HG02678 (cell line): Measurements from ENCODE around the gene FAM83G.

Experiments
- ATAC-seq: cut with Tn5 transposase; IDR thresholded peaks from one replicate; pipeline ENCODE4 v1.9.1; 2021; ENCODE audit warnings: mild to moderate bottlenecking, moderate library complexity; ENCODE audit not compliant: unreplicated experiment

Gene FAM83G

DNA sequence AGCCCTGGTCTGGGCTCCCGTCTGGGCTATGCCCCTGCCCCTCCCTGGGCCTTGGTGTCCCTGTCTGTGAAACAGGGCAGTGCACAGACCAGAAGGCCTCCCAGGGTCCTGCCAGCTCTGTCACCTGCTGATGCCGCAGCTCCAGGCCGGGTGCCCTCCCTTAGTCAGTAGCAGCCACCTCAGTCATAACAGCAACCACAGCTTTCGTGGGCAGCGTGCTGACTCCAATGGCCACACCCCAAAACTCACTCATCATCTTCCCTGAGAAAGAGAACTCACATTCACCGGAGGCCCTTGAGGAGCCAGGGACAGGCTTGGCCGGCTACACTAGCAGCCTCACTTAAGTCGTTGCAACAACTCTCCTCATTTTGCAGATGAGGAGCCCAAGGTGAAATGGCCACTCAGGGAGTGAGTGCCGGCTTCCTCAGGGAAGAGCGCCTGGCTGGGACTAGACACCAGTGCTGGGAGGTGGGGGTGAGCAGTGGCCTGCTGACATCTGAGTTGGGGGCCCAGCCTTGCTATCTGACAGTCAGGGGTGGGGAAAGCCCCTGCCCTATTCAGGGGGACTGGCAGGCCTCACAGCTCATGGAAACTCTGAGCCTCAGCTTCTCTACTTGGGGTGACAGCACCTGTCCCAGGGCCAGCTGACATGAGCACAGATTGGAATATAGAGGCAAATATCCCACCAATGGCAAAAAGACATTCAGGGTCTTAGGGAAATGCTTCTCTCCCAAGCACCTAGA, 30.0 kb downstream of the FAM83G start:
- ATAC-seq = no peak

DNA sequence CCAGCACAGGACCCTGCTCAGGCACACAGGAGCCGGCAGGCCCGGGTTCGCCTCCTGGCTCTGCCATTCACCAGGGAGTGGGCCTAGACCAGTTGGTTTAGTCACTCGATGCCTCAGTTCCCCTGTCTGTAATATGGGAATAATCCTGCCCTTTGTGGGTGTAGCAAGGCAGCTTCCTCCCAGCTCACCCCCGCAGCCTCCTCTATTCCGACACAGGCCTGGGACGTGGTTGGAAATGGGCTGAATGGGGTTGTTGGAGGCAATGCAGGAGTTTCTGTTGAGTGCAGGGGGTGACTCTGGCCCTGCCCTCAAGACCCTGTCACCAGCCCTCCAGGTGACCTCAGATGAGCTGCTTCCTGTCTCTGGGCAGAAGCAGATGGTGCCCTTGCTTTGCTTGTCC, 32.8 kb downstream of the FAM83G start:
- ATAC-seq = no peak

DNA sequence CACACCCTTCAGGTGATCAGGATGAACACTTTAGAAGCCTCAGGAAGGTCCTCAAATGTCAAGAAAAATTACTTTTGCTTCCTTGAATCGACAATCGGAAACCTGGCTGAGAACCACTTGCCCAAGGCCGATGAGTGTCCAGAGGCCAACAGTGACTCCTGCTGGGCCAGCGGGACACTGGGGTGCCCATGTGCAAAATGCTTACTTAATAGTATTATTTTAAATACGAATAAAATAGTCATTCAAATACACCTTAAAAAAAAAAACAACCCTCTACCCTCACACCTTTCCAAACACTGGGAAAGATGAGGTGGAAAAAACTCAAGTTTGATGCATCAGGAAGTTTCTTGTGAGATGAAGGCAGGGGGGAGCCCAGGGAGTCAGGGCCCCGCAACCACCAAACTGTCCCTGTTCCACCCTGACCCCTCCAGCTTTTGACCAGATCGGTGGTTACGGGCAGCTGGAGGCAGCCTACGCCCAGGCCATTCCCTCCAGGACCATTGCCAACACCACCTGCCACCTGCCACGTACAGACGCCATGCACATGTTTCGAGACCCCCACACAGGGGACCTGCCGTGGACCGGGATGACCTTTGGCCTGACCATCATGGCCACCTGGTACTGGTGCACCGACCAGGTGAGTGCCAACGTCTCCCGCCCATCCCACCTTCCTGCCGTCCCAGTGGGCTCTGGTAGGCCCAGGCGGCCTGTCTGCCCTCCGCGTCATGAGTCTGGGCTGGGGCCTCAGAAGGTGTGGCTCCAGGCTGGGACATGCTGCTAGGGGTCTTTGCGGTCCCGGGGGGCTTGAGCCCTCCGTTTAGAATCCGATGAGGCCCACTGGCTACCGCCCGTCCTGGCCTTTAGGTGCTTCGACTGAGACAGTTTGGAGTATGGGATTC, 33.7 kb downstream of the FAM83G start:
- ATAC-seq = no peak

DNA sequence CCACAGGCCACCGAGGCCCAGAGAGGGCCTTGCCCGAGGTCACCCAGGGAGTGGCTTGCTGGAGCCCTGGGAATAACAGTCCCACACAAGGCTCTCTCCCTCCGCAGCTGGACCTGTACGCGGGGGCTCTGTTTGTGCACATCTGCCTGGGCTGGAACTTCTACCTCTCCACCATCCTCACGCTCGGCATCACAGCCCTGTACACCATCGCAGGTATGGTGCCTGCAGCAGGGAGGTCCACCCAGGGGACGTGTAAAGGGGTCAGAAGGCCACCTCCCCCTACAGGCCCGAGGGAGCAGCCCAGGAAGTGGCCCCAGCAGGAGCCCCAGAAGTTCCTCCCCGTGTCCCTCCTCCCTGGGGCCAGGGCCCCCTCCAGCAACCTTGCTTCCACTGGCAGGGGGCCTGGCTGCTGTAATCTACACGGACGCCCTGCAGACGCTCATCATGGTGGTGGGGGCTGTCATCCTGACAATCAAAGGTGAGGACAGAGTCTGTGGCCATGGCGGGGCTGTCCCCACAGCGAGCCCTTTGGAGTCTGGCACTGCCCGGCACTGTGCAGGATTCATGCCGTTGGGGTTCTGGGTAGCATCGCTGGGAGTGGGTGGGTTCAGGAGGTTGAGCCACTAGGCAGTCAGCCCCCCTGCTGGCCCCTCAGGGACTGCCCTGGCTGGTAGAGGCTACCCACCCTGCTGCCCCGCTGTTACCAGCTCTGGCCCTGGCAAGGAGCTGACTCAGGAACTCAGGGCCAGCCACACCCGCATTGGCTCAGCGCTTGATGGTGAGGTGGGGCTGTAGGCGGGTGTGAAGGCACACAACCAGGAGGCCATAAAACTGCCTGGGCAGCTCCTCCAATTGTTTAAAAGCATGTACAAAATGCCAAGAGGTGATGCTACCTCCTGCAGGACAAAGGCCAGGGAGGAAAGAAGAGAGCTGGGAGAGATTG, 35.3 kb downstream of the FAM83G start:
- ATAC-seq = no peak

DNA sequence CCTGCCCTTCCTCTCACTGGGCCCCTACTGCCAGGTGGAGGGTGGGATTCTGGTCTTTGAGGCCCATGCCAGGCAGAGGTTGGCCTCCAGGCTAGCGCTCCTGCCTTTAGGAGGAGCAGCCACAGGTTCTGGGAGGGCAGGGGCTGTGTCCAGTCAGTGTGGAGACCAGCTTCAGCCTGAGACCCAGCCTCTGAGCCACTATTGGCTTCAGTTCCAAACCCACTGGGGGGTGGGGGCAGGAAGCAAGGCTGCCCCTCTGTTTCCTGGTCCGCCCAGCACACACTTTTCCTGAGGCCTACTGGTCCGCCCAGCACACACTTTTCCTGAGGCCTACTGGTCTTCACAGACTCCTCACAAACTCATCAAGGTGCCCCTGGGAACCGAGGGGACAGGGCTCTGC, 36.2 kb downstream of the FAM83G start:
- ATAC-seq = no peak

DNA sequence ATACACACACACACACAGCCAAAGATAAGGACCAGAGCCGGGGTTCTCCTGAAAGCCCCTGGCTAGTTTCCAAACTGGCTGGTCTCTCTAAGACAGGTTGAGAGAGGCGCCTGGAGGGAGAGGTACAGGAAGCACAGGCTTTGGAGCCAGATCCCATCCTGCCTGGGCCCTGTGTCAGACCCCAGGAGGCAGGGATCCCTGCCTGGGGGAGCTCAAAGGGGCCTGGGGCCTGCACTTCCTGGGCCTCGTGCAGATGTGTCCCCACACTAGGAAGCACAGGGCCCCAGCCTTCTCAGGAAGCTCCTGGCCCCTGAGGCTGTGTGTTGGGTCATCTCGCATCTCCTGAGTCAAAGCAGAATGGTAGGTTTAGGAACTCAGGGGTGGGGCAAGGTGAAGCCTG, 36.6 kb downstream of the FAM83G start:
- ATAC-seq = no peak

DNA sequence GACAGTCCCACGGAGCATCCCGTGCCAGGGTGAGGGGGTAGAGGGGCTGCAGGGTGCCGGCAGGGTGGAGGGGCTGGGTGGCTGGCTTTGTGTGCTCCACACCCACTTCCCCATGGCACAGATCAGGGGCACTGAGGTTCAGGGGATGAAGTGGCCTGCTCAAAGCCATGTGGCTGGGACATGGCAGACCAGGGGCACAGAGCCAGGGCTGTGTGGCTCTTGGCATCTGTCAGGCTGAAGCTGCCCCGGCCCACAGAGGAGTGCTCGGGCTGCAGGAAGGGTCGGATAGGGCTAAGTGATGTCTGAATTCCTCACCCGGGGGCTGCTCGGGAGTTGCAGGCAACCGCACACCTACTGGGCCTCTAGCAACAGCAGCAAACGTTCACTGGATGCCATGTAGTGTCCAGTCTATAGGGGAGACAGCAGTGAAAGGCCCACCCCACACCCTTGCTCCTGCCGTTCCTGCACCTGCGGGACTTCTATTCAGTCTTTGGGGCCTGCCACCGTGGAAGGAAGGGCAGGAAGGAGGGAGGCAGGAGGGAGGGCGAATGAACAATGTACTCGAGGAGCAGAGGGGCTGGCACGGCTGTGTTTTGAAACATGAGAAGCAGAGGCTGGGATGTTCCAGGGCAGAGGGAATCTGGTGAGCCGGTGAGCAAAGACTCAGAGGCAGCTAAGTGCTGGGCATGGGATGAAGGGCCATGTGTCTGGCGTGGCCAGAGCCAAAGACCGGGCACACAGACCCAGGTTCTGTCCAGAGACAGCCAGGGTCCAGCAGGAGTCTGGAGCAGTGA, 37.5 kb downstream of the FAM83G start:
- ATAC-seq = no peak

DNA sequence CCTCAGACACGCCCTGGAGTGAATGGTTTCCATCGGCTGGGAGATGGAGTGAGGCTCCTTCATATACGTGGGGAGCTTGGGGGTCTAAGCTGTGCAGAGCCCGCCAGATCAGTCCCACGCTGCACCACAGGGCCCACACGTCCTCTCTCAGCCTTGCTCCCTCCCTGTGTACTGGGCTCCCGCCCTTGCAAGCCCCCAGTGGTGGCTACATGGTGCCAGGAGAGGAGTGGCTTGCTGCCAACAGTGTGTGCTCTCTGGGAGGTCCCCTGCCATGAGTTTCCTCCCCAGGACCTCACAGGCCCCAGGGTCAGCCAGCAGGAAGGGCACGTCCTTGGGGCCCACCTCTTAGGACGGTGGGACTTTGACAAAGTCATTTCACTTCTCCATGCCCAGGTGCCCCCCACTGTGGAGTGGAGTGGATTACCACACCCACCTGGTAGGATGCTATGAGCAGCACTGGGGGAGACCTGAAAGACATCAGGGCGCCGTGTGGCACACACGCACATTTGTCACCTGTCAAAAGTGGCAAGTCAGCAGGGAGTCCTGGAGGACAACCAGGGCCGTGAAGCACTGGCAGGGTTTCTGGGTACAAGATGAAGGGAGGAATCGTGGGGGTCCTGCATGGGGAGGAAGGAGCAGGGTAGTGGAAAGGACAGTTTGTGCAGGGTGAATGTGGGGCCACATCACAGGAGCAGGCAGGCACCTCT, 38.9 kb downstream of the FAM83G start:
- no peak for ATAC-seq

DNA sequence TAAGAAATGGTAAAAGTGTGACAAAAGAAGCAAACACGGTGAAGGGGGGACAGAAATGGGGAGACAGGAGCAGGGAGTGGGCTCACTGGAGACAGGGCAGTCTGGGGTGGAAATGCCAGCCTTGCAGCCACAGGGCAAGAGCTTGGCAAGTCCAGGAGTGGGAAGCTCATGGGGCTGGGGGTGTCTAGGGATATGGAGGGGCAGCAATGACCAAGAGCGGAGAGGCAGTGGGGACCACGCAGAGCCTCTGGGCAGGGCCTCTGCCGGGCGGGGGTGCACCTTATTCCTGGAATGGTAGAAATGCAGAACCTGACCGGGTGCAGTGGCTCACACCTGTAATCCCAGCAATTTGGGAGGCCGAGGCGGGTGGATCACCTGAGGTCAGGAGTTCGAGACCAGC, 40.0 kb downstream of the FAM83G start:
- ATAC-seq = no peak

DNA sequence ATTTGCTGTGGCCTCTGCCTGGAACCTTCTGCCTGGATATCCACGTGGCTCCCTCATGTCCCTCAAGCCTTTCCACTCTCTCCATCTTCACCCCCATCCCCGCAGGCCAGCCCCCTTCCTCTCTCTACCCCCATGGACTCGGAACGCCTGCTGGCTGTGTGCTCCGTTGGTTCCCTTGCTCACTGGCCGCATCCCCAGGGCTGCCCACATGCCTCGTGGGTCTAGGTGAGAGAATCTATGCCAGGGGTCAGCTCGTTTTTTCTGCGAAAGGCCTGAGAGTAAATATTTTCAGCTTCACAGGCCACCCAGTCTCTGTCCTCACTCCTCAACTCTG, 40.6 kb downstream of the FAM83G start:
- no peak for ATAC-seq

DNA sequence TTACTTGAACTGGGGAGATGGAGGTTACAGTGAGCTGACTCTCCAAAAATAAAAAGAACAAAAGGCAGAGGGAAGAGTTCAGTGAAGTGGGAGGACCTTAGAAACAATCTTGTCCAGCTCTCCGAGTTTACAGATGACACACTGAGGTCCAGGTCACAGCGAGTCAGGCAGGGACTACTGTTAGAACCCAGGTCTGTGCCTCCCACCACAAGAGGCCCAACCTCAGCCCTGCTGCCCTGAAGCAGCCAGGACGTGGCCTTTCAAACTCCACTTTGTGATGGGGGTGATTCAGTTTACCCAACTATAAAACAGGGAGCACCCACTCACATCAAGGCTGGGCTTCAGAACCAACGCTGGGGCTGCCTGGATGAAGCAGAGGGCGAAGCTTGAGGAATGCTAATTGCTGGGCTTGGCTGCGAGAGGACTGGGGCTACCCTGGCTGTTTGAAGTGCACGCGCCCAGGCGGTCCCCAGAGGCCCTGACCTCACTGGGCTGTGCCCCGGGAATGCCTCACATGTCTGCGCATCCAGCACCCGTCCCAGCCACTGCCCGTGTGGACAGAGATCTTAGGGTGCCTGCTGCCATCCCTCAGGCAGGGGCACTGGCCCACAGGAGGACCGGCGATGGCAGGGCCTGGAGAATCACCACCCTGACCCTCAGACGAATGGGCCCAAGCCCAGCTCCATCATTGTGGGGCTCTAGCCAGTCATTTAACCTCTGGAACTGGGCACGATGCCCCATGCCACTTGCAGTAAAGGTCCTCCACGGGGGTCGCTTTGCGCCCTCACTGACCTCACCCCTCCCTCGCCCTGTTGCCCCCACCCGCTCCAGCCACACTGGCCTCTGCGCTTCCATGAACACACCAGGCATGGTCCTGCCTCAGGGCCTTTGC, 41.2 kb downstream of the FAM83G start:
- ATAC-seq = no peak

DNA sequence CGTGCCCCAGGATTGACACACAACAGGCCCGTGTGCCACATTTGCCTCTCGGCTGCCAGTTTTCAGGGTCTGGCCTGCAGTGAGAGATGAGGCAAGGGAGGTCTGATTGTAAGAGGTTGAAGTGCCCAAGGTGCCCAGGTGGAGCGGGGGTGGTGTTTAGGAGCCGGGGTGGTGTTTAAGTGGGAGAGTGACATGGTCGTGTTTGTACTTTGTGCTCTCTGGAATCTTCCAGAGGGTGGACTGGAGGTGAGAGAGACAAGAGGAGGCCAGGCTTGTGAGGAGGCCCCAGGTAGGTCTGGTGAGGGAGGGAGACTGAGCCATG, 42.1 kb downstream of the FAM83G start:
- no peak for ATAC-seq

DNA sequence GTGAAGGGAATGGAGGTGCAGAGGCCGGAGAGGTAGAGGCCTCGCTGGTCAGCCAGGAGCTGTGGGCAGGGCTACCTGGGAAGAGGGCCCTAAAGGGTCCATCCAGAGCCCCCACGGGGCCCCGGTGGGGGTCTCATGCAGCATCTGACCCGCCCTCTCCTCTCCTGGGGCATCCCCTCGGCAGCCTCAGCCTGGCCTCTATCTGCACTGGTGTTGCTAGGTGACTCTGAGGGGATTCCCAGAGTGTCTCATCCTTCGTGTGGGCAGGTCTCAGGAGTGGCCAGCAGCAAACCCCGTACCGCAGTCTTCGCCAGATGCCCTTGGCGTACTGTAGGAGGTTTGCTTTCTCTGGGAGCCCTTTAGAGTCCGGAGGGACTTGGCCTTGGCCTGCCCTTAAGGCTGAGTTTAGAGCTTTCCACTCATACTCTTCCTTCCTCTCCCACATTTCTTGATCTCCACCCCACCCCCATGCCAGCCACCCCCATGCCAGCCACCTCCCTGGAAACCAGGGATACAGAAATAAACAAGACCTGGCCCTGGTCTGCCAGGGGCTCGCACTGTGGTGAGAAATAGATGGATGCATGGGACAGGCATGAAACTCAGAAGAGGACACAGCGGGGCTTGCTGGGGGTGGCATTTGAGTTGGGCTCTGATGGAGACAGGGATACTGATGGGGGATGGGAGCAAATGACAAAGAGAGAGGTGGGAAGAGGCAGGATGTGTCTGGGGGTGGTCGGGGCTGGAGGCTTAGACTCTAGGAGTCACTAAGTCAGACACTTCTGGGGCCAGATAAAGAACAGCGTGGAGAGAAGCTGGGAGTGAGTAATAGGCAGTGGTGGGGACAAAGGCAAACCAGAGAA, 42.7 kb downstream of the FAM83G start:
- ATAC-seq = no peak

DNA sequence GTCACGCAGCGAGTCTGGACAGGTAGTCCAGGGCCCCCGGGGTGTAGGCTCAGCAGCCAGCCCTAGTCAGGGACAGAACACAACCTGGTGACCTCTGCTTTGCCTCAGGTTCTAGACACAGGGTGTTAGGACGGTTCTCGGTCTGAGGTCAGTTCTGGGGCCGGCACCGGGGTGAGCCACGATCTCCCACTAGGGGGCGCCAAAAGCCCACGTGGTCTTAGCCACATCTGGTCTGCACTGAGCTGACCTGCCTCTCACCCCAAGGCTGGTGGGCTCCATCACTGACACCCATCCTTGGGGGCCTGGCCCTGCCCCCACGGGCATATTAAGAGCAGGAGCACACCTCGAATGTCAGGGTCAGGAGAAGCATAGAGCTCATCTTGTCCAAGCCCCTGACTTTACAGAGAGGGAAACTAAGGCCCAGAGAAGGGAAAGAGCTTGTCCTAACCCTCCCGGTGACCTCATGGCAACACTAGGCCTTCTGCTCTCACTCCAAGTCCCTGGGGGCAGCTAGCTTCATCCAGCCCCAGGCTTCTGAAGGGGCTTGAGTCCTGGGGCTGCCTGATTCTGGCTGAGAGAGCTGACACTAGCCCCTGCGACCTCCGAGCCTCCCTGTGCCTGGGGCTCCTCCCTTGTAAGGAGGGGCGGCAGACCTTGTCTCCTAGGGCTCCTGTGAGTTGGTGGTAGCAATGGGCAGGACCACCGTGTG, 43.6 kb downstream of the FAM83G start:
- peak; percentile 66 for ATAC-seq

DNA sequence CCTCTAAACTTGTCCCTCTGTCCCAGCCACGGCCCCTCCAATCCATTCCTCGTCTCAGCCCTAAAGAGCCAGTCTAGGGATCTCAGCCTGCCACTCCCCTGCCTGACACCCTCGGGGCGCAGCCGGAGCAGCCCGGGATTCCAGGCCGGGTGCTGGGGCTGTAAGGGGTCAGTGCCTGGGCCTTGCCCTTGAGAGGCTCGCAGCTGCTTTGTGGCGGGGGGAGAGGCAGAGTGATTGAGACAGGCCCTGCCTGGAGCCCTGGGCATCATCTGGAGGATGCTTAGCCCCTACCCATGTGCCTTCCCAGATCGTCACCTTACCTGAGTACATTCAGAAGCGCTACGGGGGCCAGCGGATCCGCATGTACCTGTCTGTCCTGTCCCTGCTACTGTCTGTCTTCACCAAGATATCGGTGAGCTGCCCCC, 44.3 kb downstream of the FAM83G start:
- no peak for ATAC-seq

DNA sequence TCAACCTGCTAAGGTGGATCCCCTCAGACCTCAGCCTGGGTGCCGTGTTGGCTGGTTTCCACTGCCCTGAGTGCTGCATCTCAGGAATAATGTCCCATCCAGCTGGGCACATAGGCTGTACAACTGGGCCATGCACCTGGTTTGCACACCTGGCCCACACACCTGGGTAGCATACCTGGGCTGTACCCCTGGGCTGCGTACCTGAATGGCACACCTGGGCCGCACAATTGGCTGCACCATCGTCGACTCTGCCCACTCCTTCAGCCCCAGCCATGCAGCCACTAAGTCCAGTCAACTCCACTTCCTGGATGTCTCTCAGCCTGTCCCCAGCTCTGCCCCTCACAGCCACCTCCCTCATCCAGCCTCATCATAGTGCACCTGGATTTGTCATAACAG, 44.7 kb downstream of the FAM83G start:
- ATAC-seq = no peak

DNA sequence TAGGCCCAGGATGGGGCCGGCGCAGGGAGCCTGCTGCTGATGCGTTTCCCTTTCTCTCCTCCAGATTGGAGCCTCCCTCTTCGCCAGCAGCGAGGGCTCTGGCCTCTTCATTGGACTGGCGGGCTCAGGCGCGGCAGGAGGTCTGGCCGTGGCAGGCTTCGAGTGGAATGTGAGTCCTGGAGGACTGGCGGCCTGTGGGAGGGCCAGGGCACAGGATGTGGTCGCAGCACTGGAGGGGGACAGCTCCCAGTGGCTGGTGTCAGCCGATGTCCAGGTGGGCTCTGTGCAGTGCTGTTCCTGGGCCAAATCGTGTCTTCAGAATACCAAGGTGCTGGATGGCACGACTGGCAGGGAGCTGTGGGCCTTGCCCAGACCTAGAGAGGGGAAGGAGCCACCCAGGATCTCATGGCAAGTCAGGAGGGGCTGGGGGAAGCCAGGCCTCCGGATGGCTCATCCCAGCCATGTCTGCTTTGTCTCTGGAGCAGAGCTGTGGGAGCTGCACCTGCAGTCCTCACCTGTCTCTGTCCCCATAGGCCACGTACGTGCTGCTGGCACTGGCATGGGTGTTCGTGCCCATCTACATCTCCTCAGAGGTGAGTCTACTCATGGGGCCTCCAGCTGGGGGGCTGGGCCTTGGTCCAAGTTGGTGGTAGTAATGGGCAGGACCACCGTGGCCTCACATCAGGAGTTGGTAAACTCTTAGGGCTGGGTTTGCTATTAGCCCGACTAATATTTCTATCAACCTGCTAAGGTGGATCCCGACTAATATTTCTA, 45.3 kb downstream of the FAM83G start:
- no peak for ATAC-seq
